ENCODE results near the gene METTL4.

METTL4 gene, protein sequence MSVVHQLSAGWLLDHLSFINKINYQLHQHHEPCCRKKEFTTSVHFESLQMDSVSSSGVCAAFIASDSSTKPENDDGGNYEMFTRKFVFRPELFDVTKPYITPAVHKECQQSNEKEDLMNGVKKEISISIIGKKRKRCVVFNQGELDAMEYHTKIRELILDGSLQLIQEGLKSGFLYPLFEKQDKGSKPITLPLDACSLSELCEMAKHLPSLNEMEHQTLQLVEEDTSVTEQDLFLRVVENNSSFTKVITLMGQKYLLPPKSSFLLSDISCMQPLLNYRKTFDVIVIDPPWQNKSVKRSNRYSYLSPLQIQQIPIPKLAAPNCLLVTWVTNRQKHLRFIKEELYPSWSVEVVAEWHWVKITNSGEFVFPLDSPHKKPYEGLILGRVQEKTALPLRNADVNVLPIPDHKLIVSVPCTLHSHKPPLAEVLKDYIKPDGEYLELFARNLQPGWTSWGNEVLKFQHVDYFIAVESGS

DNA sequence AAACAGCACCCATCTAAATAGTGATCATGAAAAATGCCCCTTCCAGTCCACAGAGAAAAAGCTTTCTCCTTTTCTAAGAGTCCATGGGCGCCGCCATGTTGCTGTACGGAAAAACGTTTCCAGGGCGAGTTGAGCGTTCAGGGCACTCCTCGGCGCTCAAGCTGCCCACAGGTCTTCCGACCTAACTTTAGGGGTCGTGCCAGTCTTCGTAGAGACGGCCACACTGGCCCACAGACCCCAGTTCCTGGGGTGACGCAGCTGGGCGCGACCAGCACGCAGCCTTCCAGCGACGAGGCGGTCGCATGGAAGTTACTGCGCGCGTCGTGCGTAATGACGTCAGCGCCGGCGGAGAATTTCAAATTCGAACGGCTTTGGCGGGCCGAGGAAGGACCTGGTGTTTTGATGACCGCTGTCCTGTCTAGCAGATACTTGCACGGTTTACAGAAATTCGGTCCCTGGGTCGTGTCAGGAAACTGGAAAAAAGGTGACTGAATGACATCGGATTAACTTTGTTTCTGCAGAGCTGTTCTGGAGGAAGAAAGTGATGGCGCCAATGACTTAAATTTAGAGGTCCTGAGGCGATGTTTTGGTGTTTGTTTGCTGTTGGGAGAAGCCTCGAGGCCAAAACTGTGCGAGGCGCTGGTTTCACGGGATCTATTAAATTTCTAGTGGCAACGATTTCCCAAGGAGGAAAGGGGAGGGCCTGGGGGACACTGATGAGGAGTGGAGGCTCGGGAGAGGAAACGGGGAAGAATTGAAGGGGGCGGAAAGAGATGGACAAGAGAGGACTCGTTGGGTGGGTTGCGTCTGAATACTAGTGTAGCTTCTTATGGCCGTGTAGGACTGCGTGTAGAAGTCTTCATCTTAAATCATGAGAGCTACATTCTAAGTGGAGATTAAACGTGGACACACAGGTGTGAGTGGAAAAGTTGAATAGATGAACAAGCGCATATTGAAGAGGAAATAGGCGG is at the start of gene METTL4, which contains the start of gene NDC80:
Gene METTL4, minus strand, starts transcription at position 306 of the 971 bp plus-strand sequence. CDS start 4,289 bp downstream, outside the sequence.
Gene NDC80, plus strand, starts transcription at position 358 of the 971 bp plus-strand sequence. CDS start 1,429 bp downstream, outside the sequence.
- in situ Hi-C loops (cut with HindIII; ENCODE audit: low pct_ligation_motif_present, low pct_unique_long_range_greater_than_20kb, low sequenced_read_pairs) = no loop called here
- peak; percentile 84 for DNase-seq

DNA sequence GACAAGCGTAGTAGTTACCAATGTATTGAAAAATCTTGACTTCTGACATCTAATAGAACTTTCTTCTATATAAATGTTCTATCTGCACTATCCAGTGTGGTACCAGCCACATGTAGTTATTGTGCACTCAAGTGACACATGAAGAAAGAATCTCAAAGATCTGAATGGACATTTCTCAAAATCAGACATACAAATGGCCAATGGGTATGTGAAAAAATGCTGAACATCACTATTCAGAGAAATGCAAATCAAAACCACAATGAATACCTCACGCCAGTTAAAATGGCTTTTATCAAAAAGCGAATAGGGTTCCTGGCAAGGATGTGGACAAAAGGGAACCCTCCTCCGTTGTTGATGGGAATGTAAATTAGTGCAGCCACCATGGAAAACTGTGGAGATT is 46.7 kb upstream of the METTL4 start:
- peak; percentile 3 for DNase-seq
- in situ Hi-C loops (cut with HindIII; ENCODE audit: low pct_ligation_motif_present, low pct_unique_long_range_greater_than_20kb, low sequenced_read_pairs) = no loop called here

DNA sequence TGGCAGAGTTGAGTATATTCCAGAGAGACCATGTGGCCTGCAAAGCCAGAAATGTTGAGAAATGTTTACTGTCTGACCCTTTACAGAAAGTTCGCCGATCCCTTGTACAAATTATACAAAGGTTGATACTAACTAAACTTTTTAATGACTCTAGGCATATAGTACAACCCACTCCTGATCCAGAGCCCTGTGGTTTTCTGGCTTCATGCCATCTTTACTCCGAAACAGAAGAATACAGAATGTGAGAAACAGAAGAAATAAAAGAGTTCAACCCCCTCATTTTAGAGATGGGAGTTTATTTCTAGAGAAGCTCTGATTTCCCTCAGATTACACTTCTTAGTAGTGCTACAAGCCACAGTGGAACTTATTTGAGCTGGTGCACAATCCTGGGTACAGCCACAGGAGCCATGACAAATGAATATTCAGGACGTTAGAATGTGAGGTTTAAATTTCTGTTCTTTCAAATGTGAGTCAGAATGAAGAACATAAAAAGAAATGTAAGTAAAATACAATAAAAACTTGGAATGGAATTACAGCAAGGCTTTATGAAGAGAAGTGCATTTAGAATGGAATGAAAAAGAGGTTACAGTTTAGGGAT is 46.2 kb upstream of the METTL4 start:
- no peak for DNase-seq
- in situ Hi-C loops (cut with HindIII; ENCODE audit: low pct_ligation_motif_present, low pct_unique_long_range_greater_than_20kb, low sequenced_read_pairs) = no loop called here

DNA sequence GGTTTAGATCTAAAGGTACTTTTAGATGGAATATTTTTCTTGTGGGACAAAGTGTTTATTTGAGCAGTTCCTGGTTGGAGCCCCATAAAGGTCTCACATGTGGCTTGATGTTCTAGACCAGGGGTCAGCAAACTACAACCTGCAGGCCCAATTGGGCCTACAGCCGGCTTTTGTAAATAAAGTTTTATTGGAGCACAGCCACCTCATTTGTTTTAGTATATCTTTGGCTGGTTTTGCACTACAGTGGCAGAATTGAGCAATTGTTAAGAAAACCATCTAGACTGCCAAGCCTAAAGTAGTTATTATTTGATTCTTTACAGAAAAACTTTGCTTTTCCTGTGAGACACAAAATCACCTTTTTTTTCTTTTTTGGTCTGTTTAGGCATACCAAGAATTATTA is 41.7 kb upstream of the METTL4 start:
- DNase-seq = no peak
- in situ Hi-C loops (cut with HindIII; ENCODE audit: low pct_ligation_motif_present, low pct_unique_long_range_greater_than_20kb, low sequenced_read_pairs) = no loop called here

DNA sequence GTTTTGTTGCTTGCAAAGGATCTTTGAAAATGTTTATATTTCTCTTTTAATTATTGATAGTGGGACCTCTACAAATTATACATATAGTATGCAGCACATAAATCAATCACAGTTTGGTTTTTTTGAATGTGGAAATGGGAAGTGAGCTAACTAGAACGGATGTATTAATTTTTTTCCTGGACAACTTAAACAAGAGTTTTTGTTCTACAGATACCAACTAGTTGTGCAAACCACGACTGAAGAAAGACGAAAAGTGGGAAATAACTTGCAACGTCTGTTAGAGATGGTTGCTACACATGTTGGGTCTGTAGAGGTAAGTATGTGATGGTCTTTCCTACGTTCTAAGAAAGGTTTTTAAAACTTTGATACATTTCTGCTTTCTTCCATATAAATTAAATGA is 39.2 kb upstream of the METTL4 start:
- no peak for DNase-seq
- in situ Hi-C loops (cut with HindIII; ENCODE audit: low pct_ligation_motif_present, low pct_unique_long_range_greater_than_20kb, low sequenced_read_pairs) = no loop called here

DNA sequence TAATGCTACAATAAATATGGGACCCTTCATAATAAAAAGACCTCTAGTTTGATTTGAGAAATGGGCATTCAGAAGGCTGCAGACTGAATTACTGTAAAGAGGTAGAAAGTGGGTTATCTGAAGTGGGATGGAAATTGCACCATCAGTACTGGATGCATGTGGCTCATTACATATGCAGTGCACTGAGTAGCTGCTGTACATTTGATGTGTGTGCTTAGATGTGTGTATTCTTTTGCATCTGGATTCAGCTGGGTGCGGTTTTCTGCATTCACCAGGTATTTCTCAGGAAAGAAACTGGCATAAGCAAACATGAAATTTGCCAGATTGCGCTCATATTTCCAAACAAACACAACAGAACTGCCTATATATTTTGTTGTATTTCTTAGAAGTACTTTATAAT is 38.3 kb upstream of the METTL4 start:
- no peak for DNase-seq
- in situ Hi-C loops (cut with HindIII; ENCODE audit: low pct_ligation_motif_present, low pct_unique_long_range_greater_than_20kb, low sequenced_read_pairs) = no loop called here

DNA sequence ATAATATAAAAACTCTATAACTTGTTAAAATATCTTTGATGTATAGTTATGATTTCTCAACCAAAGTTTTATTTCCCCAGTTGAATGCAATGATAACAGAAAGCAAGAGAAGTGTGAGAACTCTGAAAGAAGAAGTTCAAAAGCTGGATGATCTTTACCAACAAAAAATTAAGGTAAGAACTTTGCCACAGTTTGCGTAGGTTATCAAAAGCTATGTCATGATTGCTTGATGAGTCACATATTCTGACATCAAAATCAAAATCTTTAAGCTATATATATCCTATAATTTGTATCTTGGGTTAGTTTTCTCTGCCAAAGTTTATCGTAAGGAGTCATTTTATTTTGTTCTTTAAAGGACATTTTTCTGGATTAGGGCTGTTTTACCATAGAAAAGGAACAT is 35.0 kb upstream of the METTL4 start:
- in situ Hi-C loops (cut with HindIII; ENCODE audit: low pct_ligation_motif_present, low pct_unique_long_range_greater_than_20kb, low sequenced_read_pairs) = no loop called here
- no peak for DNase-seq

DNA sequence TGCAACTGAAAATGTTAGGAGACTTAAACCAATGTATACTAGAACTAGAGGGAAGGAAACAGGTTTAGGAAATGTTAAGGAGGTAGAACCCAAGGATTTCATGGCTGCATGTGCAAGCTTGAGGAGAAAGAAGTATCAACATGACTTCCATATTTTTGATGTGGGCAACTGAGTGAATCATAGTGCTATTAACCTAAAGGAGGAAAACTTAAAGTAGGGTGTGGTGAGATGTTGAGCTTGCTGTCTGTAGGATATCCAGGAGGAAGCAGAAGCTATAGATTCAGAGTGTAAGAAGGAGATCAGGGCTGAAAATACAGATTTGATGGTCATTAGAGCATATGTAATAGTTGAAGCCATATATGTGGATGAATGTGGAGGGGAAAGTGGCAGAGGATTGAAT is 31.5 kb upstream of the METTL4 start:
- in situ Hi-C loops (cut with HindIII; ENCODE audit: low pct_ligation_motif_present, low pct_unique_long_range_greater_than_20kb, low sequenced_read_pairs) = no loop called here
- no peak for DNase-seq

DNA sequence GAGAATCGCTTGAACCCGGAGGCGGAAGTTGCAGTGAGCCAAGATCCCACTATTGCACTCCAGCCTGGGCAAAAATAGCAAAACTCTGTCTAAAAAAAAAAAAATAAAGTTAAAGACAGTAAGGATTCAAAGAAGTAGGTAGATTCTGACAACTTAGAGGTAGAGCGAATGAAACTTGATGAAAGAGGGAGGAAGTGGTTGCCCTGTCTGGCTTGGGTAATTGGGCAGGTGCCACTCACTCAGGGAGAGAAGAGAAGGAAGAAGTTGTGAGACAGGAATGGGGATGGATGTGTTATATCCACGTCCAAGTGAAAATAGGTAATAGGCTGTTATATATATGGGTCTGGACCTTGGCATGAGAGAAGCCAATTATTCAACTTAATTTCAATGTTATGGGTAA is 26.3 kb upstream of the METTL4 start:
- no peak for DNase-seq
- in situ Hi-C loops (cut with HindIII; ENCODE audit: low pct_ligation_motif_present, low pct_unique_long_range_greater_than_20kb, low sequenced_read_pairs) = no loop called here

DNA sequence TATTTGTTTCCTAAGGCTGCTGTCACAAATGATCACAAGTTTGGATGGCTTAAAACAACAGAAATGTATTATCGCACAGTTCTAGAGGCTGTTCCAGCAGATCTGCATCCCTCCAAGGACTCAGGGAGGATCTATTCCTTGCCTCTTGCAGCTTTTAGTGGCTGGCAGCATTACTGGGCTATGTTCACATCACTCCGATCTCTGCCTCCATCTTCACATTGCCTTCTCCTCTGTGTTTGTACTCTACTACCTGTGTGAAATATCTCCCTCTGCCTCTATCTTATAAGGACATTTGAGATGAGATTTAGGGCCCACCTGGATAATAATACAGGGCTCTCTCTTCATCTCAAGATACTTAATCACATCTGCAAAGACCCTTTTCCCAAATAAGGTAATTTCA is 19.0 kb upstream of the METTL4 start:
- in situ Hi-C loops (cut with HindIII; ENCODE audit: low pct_ligation_motif_present, low pct_unique_long_range_greater_than_20kb, low sequenced_read_pairs) = no loop called here
- DNase-seq = no peak

DNA sequence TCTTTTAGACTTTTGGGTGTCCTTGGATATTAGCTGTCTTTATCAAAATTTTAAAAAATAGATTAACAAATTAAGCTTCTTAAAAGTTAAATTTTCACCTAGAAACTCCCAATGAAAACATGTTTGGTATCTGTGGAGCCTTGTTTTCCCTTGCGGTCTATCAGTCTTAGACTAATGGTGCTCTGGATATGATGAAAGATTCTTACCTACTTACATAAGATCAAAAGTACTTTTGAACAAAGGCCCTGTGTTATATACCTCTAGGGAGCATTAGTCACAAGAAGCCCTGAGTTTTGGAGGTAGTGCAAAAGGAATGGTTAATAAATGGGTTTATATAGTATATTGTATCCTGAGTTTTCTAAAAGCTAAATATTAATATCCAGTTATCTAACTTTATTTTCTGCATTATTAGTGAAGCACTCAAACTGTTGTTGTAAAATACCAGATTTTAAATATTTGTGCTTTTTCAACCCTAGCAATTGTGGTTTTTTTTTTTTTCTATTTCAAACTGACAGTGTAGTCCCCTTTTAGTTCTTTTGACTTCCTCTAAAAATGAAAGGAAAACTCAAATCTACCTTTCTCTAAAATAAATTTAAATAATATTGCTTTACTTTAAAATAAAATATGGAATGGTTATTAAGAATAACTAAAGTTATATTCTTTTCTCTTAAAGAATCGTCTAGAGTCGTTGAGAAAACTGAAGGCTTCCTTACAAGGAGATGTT is 18.2 kb upstream of the METTL4 start:
- in situ Hi-C loops (cut with HindIII; ENCODE audit: low pct_ligation_motif_present, low pct_unique_long_range_greater_than_20kb, low sequenced_read_pairs) = no loop called here
- no peak for DNase-seq

DNA sequence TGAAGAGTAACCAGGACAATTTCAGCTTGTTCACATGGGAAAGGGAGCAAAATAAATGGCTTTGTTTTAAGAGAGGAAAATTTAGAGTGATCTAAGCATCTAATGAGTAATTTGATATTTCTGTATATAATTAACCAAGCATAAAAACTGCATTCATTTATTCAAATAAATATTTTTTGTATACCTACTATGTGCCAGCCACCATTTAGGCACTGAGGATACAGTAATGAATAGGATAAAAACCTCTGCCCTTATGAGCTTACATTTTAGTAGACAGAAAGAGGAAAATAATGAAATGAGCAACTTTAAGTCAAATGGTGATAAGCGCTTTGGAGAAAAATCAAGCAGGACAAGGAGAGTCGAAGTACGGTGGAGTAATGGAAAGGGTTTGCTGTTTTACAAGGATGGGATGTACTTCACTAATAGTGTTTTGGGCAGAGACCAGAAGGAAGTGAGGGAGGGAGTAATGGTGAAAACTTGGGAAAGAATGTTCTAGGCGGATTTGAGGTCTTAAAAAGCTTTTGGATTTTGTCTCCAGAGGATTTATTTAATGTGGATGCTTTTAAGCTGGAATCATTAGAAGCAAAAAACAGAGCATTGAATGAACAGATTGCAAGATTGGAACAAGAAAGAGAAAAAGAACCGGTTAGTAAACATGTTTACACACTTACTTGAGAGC is 17.5 kb upstream of the METTL4 start:
- in situ Hi-C loops (cut with HindIII; ENCODE audit: low pct_ligation_motif_present, low pct_unique_long_range_greater_than_20kb, low sequenced_read_pairs) = no loop called here
- no peak for DNase-seq

DNA sequence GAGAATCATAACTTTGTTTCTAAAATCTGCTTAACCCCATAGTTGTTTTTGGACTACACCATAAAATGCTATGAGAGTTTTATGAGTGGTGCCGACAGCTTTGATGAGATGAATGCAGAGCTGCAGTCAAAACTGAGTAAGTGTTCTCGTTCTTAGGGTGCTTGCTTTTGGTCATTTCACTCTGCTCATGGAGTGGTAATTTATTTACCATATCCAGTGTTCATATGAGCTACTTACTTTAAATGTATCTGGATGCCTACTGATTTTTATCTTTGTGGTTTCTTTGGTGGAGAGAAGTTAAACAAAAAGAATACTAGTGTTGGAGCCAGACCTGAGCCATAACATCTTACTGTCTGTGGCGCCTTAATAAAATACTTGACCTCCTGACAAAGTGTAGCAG is 16.5 kb upstream of the METTL4 start:
- in situ Hi-C loops (cut with HindIII; ENCODE audit: low pct_ligation_motif_present, low pct_unique_long_range_greater_than_20kb, low sequenced_read_pairs) = no loop called here
- DNase-seq = no peak

DNA sequence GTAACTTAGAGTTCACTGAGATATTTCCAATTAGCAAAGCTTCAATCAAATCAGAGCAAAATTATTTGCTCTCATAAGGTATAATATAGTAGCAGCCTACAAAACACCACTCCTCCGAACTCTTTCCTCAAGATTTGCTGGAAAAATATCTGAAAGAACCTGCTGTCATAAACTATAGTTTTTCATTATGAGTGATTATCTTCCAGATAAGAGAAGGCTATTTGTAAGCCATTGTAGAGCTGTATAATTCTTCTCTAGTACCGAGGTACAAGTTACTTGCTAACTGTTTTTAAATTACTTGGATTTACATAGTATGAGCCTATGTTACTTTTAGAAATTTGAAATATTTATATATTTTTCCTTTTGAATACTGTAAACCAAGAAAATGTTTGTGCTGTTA is 2.1 kb upstream of the METTL4 start:
- in situ Hi-C loops (cut with HindIII; ENCODE audit: low pct_ligation_motif_present, low pct_unique_long_range_greater_than_20kb, low sequenced_read_pairs) = no loop called here
- DNase-seq = no peak

DNA sequence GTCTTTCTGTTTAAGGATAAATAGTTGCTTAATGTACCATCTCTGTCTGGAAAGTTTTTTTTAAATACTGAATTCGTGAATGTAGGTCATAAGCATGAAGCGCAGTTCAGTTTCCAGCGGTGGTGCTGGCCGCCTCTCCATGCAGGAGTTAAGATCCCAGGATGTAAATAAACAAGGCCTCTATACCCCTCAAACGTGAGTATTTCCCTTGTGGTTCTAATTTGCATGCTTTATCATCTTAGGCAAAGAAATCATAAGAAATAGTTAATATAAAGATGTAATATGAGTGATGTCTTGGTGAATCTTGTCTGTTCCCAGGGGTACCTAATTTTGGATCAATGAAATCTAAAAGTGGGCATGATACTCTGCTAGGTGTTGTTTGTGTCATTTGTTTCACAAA is 1.6 kb upstream of the METTL4 start:
- in situ Hi-C loops (cut with HindIII; ENCODE audit: low pct_ligation_motif_present, low pct_unique_long_range_greater_than_20kb, low sequenced_read_pairs) = no loop called here
- no peak for DNase-seq

DNA sequence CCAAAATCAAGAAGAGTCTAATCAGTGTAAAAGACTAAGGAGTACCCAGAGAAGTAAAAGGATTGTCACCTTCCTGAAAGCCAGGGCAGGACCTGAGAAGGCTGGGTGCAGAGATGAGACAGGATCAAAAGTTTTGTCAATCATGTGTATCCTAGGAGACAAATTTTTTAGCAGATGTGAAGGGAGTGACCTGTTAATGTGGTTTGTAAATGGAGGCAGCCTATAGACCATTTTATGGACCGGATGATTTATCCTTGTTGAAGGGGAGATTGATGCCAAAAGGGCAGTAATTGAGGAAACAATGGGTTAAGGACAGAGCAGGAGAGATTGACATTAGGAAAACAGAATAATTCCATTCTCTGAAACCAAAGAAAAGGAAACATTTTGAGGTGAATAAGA is 865 bp upstream of the METTL4 start:
- in situ Hi-C loops (cut with HindIII; ENCODE audit: low pct_ligation_motif_present, low pct_unique_long_range_greater_than_20kb, low sequenced_read_pairs) = no loop called here
- DNase-seq = peak; percentile 2

DNA sequence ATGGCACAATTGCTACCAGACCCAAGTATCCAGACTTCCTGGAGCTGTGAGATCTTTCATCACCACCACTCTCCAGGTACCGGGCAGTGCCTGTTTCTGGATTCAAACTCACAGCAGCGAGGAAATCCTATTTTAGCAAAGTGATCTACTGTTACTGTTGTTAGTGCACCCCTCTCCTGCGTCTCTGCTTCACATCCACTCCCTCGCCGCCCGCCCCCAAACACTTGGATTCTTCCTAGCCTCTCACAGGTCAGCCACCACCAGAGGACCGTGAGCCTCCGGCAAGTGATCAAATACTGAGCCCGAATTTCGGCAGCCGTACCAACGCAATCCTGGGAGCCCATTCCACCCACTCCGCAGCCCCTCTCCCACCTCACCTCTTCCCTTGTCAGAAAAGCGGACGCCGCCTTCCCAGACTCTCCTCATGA is 519 bp downstream of the METTL4 start:
- peak; percentile 48 for DNase-seq
- in situ Hi-C loops (cut with HindIII; ENCODE audit: low pct_ligation_motif_present, low pct_unique_long_range_greater_than_20kb, low sequenced_read_pairs) = no loop called here
